ENCODE results near the gene GIT1.

The GIT1 gene

DNA sequence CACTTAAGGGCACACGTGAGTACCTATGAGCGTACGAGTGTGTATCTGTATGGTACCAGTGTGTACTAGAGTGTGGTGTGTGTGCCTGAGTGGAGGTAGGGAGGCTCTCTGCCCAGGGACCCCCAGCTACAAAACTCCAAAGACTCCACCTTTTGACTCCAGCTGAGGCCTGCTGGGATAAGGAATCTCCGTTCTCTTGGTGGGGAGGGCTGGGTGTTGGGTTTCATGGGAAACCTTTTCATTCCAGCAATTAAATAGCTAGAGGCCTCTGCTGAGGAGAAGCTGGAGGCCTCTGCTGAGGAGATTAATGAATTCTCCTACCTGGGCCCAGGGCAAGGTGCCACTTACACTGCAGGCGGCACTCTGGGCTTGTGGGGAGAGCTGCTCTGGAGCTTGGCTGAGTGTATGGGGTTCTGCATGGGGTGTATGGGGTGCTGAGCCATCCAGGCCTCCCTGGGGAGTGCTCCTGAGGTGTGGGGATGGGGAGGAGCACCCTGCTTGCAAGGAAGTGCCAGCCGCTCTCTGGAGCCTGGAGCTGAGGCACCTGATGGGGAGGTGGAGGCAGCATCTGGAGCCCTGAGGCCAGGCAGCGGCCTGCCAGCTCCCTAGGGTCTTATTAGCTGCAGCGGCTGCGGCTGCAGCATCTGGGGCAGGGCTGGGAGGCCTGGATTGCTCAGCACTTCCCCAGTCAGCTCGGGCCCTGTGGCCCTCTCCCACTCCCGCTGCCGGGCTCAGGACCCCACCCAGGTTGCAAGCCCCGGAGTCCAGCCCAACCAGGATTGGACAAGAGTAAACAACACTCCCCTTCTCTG is 8.1 kb upstream of the GIT1 start:
- no peak for DNase-seq (ENCODE audit: insufficient read length, low spot score)
- TF ChIP-seq, protein P1, sequence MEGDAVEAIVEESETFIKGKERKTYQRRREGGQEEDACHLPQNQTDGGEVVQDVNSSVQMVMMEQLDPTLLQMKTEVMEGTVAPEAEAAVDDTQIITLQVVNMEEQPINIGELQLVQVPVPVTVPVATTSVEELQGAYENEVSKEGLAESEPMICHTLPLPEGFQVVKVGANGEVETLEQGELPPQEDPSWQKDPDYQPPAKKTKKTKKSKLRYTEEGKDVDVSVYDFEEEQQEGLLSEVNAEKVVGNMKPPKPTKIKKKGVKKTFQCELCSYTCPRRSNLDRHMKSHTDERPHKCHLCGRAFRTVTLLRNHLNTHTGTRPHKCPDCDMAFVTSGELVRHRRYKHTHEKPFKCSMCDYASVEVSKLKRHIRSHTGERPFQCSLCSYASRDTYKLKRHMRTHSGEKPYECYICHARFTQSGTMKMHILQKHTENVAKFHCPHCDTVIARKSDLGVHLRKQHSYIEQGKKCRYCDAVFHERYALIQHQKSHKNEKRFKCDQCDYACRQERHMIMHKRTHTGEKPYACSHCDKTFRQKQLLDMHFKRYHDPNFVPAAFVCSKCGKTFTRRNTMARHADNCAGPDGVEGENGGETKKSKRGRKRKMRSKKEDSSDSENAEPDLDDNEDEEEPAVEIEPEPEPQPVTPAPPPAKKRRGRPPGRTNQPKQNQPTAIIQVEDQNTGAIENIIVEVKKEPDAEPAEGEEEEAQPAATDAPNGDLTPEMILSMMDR (IDR thresholded peaks at IDR 0.05; ENCODE audit: insufficient read depth, missing control alignments), result no peak
- FAIRE-seq, result no peak

DNA sequence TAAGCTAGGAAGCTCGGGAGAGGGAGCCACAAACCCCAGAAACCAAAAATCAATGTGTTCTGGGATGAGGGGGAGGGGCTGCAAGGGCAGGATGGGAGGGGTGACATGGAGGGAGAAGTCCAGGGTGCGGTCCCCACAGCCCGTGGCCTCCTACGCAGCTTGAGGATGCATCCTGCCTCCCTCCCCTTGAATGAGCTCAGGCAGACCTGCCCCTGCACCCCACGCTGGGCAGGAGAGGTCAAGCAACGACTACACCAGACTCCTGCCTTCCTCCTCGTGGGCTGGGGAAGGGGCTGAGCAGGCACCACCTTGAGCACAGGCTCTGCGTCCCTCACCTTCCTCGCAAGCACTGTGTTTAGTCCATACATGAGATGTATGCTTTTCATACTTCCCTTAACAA is 7.4 kb upstream of the GIT1 start:
- DNase-seq (ENCODE audit: insufficient read length, low spot score) (no peak), FAIRE-seq (no peak)
- TF ChIP-seq, protein P1 (IDR thresholded peaks at IDR 0.05; ENCODE audit: insufficient read depth, missing control alignments), result no peak

DNA sequence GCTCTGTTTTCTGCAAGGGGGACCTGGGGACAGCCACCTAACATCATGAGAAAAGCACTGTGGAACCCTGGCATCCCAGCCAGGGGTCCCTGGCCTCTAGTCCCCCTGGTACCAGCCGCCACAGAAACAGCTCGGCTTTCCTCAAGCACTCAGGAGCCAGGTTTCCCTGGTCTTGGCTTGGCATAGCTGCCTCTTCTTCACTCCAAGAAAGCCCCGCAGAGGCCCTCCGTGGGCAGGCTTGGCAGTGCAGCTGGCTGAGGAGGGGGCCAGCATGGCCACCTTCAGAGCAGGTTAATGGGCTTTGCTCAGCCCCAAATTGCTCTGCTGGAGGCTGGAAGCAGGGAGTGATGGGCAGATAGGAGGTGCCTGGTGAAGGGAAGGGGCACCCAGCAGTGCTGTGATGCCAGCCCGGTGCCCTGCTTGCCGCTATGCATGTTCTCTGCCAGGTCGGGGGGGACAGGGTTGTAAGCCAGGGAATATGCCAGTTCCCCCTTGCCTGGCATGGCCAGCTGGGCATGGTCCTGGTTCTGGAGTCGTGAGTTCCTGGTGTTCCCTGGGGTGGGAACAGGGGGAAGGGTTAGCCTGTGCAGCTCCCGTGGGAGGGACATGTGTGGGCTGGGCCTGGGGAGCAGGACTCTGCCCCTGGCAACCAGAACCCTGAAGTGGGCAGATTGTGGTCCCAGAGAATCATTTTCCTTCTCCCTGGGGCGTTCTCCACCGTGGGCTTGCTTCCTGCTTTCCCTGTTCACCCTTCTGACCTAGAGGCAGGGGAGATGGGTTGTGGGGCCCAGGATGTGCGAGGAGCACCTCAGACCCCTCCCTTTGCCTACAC is 6.7 kb upstream of the GIT1 start:
- FAIRE-seq, result no peak

DNA sequence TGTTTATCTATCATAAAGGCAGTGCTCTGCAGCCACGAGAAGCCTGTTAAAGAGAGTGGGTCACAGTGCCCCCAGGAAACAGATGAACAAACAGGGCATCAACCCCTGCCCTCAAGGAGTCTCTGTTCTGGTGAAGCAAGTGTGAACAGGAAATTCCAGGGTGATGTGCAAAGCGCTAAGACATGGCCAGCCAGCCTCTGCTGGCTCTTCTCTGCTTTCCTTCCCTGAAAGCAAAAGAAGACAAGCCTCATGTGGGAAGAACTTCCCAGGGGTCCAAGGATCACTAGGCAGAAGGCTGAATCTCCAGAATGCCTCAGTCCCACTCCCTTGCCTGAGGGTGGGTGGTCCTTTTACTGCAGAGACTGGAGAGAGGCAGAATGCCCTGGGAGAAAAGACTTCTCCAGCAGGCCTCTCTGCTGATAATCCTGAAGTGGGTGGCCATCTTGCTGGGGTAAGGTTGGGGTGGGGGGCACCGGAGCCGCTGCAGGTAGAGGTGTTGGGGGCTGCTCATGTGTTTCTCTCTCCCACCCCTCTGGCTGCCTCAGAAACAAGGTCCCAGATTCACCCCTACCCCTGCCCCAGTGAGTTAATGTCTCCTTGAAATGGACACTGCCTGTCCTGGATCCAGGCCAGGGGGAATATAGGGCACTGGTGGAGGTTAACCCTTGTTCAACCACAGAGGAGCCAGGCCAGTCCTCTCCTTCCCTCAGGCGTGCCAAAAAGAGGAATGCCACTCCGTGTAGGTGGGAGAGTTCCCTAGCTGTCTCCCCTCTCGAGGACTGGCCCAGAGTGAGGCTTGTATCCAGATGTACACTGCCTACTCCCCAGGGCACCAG is 5.9 kb upstream of the GIT1 start:
- no peak for FAIRE-seq
- DNase-seq (ENCODE audit: insufficient read length, low spot score), result no peak
- TF ChIP-seq, protein P1 (IDR thresholded peaks at IDR 0.05; ENCODE audit: insufficient read depth, missing control alignments), result no peak

More for the DNA sequence above, 6.7 kb upstream of the GIT1 start:
- no peak for DNase-seq (ENCODE audit: insufficient read length, low spot score)
- TF ChIP-seq, protein P1 (IDR thresholded peaks at IDR 0.05; ENCODE audit: insufficient read depth, missing control alignments), result no peak

DNA sequence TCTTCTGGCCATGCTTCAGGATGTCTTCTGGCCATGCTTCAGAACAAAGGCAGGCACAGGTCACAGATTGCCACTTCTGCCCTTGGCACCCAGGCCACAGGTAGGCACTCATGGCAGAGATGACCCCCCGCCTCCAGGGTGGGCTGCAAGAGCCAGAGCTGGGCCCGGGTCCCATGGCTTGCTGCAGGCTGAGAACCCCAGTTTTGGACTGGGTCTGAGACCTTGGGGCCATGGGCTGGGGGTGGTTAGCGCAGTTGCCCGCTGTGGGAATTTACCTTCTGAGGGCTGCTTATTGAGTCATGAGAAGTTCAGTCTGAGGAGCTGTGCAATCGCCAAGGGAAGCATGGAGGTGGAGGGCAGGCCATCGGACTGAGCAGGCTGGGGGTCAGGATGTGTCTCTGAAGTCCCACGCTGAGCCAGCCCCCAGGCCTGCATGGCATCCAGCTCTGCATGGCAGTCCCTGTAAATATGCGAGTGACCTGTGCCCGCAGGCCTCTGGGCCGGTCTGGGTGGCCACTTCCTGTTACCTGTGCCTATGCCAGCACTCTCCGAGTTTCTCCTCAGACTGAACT is 5.2 kb upstream of the GIT1 start:
- FAIRE-seq, result no peak
- TF ChIP-seq, protein P1 (IDR thresholded peaks at IDR 0.05; ENCODE audit: insufficient read depth, missing control alignments), result no peak

DNA sequence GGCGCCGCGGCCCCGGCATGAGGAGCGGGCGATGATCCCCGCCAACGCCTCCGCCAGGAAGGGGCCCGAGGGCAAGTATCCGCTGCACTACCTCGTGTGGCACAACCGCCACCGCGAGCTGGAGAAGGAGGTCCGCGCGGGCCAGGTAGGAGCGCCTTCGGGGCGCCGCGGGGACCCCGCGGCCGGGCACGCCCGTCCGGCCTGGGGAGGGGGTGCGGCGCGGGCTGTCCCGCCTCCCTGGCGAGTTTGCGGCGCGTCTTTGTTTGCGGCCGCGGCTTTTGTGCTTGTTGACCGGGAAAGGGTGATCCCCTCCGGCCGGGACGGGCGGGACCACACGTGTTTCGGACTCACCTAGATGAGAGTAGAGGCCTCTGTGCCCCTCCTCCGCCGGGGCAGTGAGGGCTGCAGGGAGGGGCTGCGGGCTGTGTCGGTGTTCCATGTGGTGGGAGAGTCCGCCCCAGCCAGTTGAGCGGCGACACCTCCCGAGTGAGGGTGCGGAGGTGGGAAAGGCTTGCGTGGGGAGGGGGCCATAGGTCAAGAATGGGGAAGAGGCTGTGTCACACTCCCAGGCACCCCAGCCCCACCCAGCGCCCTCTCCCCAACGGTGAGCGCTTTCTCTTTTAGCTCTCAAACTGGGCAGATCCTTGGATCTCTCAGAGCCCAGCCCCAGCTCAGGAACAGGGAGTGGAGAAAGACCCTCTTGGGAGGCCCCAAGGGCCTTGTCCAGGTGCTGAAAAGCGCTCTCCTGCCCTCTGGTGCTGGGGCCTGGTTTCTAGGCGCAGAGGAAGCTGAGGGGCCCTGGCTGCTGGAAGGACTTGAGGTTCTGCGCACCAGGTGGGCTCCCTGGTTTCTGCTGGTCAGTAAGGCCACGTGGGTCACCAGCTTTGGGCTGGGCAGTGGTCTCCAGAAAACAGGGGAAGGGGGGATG is 4.4 kb upstream of the GIT1 start:
- TF ChIP-seq, protein P1 (IDR thresholded peaks at IDR 0.05; ENCODE audit: insufficient read depth, missing control alignments), result peak; percentile 38
- DNase-seq (ENCODE audit: insufficient read length, low spot score), result no peak
- FAIRE-seq, result no peak

More for the DNA sequence above, 5.2 kb upstream of the GIT1 start:
- no peak for DNase-seq (ENCODE audit: insufficient read length, low spot score)
